K562 (cell line): ENCODE results near the gene ZNF618. TPM values are rescaled to one million over a fixed set of nuclear protein-coding genes. Genes with fewer than 3 reads are reported as not detected.

ENCODE experiments used
- ATAC-seq: fragments of 200-7000 bp; cut with Tn5 transposase; 3 replicates; pipeline ENCODE4 v1.9.1; 2020; ENCODE audit warnings: moderate library complexity
- BruUV-seq: library from RNA; stranded (reverse); fragments of 400-500 nt; replicated peaks from 2 replicates; lab custom pipeline; 2021; lab: Mats Ljungman, UMichigan
- CTCF ChIA-PET: fragments of 300-600 bp; formaldehyde crosslinking; extraction: SDS; loops from one replicate; lab custom pipeline; 2021; ENCODE audit warnings: low intra/inter-chr PET ratio; lab: Yijun Ruan, JAX
- POLR2A ChIA-PET: fragments of 300-600, 350-650 bp; sonication (Branson Sonifier 250); formaldehyde crosslinking; extraction: SDS; loops from one replicate; lab custom pipeline; 2021; ENCODE audit warnings: antibody characterized with exemption, inconsistent platforms; lab: Yijun Ruan, JAX
- DNase-seq, 4 experiments: peaks; one replicate each; pipeline versions ENCODE4 v3.0.0 to v3.0.0-alpha.2; 2011 to 2018; ENCODE audit warnings: low spot score in 3 of 4, mixed read lengths in 3 of 4; ENCODE audit errors: extremely low read depth in 1 of 4
- FAIRE-seq: peaks from 2 replicates; lab custom pipeline; 2011; peaks lifted over from hg19 to GRCh38; lab: Jason Lieb, UNC
- H2AFZ ChIP-seq: 2 replicates; pipeline ENCODE4 v1.6.0; 2011; ENCODE audit warnings: low read depth, low read length, control low read depth, inconsistent platforms
- H3K27ac ChIP-seq: fragments of 200-600 bp; 3 replicates; pipeline ENCODE4 v1.8.0; 2011; ENCODE audit warnings: low read depth, mild to moderate bottlenecking, control low read depth, inconsistent platforms, low read length, moderate library complexity, mixed read lengths; ENCODE audit errors: extremely low read depth
- H3K27me3 ChIP-seq, 2 experiments: fragments of 300-600 bp in 1 of 2; 2 replicates in 1 of 2; 3 replicates in 1 of 2; pipeline versions ENCODE4 v1.6.0 to v1.8.0; 2011; ENCODE audit warnings: inconsistent platforms in 2 of 2, low read length in 2 of 2, mild to moderate bottlenecking in 1 of 2, mixed read lengths in 1 of 2, moderate library complexity in 1 of 2; ENCODE audit not compliant: control insufficient read depth in 2 of 2, insufficient read depth in 2 of 2
- H3K36me3 ChIP-seq: fragments of 300-600 bp; 3 replicates; pipeline ENCODE4 v1.8.0; 2011; ENCODE audit warnings: mild to moderate bottlenecking, low read length, inconsistent platforms; ENCODE audit not compliant: control insufficient read depth, insufficient read depth
- H3K4me1 ChIP-seq, 2 experiments: fragments of 200-600 bp in 1 of 2; replicated peaks in 1 of 2; 2 replicates in 1 of 2; 3 replicates in 1 of 2; pipeline versions ENCODE4 v1.5.1 to v1.8.0; 2011; ENCODE audit warnings: inconsistent platforms in 2 of 2, low read length in 2 of 2, mild to moderate bottlenecking in 1 of 2, mixed read lengths in 1 of 2, moderate library complexity in 1 of 2; ENCODE audit not compliant: control insufficient read depth in 2 of 2, insufficient read depth in 2 of 2
- H3K4me2 ChIP-seq: 2 replicates; pipeline ENCODE4 v1.6.1; 2011; ENCODE audit warnings: low read length, control low read depth, inconsistent platforms, mixed read lengths; ENCODE audit not compliant: insufficient read depth
- H3K4me3 ChIP-seq: fragments of 200-600 bp; sonication (generic), shearing (Covaris generic); 2 replicates; pipeline ENCODE4 v1.5.1; 2016; ENCODE audit warnings: control low read depth, inconsistent platforms
- H3K79me2 ChIP-seq: fragments of 200-600 bp; 3 replicates; pipeline ENCODE4 v1.8.0; 2011; ENCODE audit warnings: low read length, inconsistent platforms; ENCODE audit not compliant: control insufficient read depth, insufficient read depth
- H3K9ac ChIP-seq, 2 experiments: 2 replicates each; pipeline versions ENCODE4 v1.6.0 to v1.6.1; 2011; ENCODE audit warnings: low read depth in 2 of 2, low read length in 2 of 2, control low read depth in 1 of 2, inconsistent platforms in 1 of 2, mild to moderate bottlenecking in 1 of 2, mixed read lengths in 1 of 2; ENCODE audit not compliant: insufficient read depth in 1 of 2
- H3K9me1 ChIP-seq: one replicate; pipeline ENCODE4 v1.6.0; 2011; ENCODE audit warnings: inconsistent platforms, mild to moderate bottlenecking, low read length, moderate library complexity; ENCODE audit not compliant: control insufficient read depth, insufficient read depth
- H3K9me3 ChIP-seq: replicated peaks from 2 replicates; pipeline ENCODE4 v1.5.1; 2011; ENCODE audit warnings: low read depth, low read length, inconsistent platforms; ENCODE audit not compliant: control insufficient read depth, insufficient read depth
- H4K20me1 ChIP-seq: replicated peaks from 2 replicates; pipeline ENCODE4 v1.6.1; 2011; ENCODE audit warnings: low read length, inconsistent platforms, mixed read lengths; ENCODE audit not compliant: control insufficient read depth, insufficient read depth
- NONO ChIP-seq, 2 experiments: fragments of 200-400 bp in 1 of 2; fragments of 450-650 bp in 1 of 2; formaldehyde crosslinking in 1 of 2; IDR thresholded peaks; 2 replicates each; pipeline ENCODE4 v1.6.1; 2017; ENCODE audit warnings: low read depth in 2 of 2, mild to moderate bottlenecking in 2 of 2, moderate library complexity in 2 of 2, low read length in 1 of 2
- REST ChIP-seq, 2 experiments: fragments of 450-650 bp; formaldehyde crosslinking in 1 of 2; IDR thresholded peaks; 2 replicates each; pipeline versions ENCODE4 v1.4.0 to v1.6.1; 2014 to 2020; ENCODE audit warnings: mild to moderate bottlenecking in 2 of 2, borderline replicate concordance in 1 of 2, low read depth in 1 of 2
- WGBS: fragments of 100-300 bp; shearing (Covaris generic); methylation state at CpG from one replicate; pipeline ENCODE4 v1.1.6; 2016; ENCODE audit warnings: low coverage, mixed read lengths; ENCODE audit not compliant: insufficient coverage; ENCODE audit errors: missing lambda C conversion rate; 5-methylcytosine and 5-hydroxymethylcytosine counted together
- in situ Hi-C: fragments of 300-500 bp; cut with MboI; formaldehyde crosslinking; loops from 4 replicates; pipeline ENCODE4 v1.15.0; 2018; ENCODE audit warnings: inconsistent platforms, mixed read lengths
- intact Hi-C: fragments of 100-400 bp; cut with micrococcal nuclease; formaldehyde crosslinking; loops from 2 replicates; pipeline ENCODE4 v1.14.2; 2022
- polyA plus RNA-seq, 8 experiments: library from polyadenylated mRNA; depleted of rRNA in 4 of 8; stranded (reverse) in 5 of 8; unstranded in 3 of 8; fragments of >200 nt; fragmentation: Nextera tagmentation in 2 of 8; fragmentation: Illumina TruSeq in 1 of 8; extraction: Ambion mirVana in 2 of 8; extraction: Trizol in 1 of 8; gene quantifications; 2 replicates each; pipeline versions ENCODE4 v1.2.1 to v1.2.3, GENCODE V29; 2011 to 2014; ENCODE audit warnings: inconsistent platforms in 1 of 8, missing spikeins in 1 of 8
- total RNA-seq, 7 experiments: library from RNA; depleted of rRNA in 6 of 7; stranded (reverse); fragments of >200 nt in 6 of 7; fragmentation: Illumina TruSeq in 2 of 7; extraction: Trizol in 2 of 7; gene quantifications; 2 replicates each; pipeline versions ENCODE4 v1.2.1 to v1.2.3, GENCODE V29; 2011 to 2021; ENCODE audit warnings: low replicate concordance in 1 of 7

The ZNF618 gene
- total and polyA plus RNA-seq, 9 of the 15 experiments (the other 6 are each of a cell fraction or from before 2014, with no cell fraction given): 0.08 to 13.7 (median 3.4) TPM

- H3K9ac ChIP-seq: peak overlapping the region in 1 of 2 experiments; percentile 55; a peak in 2 of 4 replicates
- no peaks in the 10 kb centered on the region; the same call in 1 of the 2 replicates for H4K20me1 ChIP-seq
- DNase-seq: no peak
- in situ Hi-C loops: no loop called here
- ChIA-PET CTCF (interaction anchor here (0.7 kb wide), 1 partner anchor 53 kb away, joined by 4 read pairs; no protein-coding TSS in a partner anchor), POLR2A (interaction anchor here (0.7 to 1.0 kb wide), 2 partner anchors 14 to 41 kb away, joined by 3 read pairs; no protein-coding TSS in a partner anchor)
- no peak for TF ChIP-seq NONO (IDR thresholded peaks at IDR 0.05; ENCODE audit: low read depth in 2 of 2, low read length in 1 of 2)
- TF ChIP-seq REST (IDR thresholded peaks at IDR 0.05; ENCODE audit: borderline replicate concordance): 0 out of 2 replicates have a peak, but pooled peaks have one; percentile 4
- no peak for TF ChIP-seq REST (CRISPR knock-in tag; IDR thresholded peaks at IDR 0.05; ENCODE audit: low read depth)
- 0 out of 3 replicates have a peak overlapping the region, but pooled peaks have one; percentile 55 for H3K27ac ChIP-seq
- intact Hi-C loops: loop anchor here (5.0 kb wide), 1 partner anchor 76 kb away; no protein-coding TSS in a partner anchor
- ATAC-seq: no peak
- peaks cover 2% of the 10 kb centered on the region for H3K9me3 ChIP-seq
- peaks cover 4% of the 10 kb centered on the region; the same call in 2 of the 3 replicates for H3K36me3 ChIP-seq
- no peak for FAIRE-seq
- H3K27me3 ChIP-seq: no peaks in the 10 kb centered on the region
- peaks cover 3 to 47% of the 10 kb centered on the region in 2 experiments; a peak in 4 of 5 replicates for H3K4me1 ChIP-seq
- H3K79me2 ChIP-seq: peaks cover 73% of the 10 kb centered on the region
- H3K4me2 ChIP-seq: peak overlapping the region; percentile 31; the same call in 1 of the 2 replicates
- 0% methylated on average over 1 of the region's 1 CpG for whole genome bisulfite sequencing
- H2AFZ ChIP-seq: no peak overlapping the region
- no peak overlapping the region for H3K4me3 ChIP-seq
- BruUV-seq: no TSS peak
- H3K9me1 ChIP-seq: no peaks in the 10 kb centered on the region
Observed at GRCh38 chr9:113886466-113886865, 10.4 kb downstream of the ZNF618 start.
